ENCODE measurements around the gene MS4A13. TPM values are rescaled to one million over a fixed set of nuclear protein-coding genes. Genes with fewer than 3 reads are reported as not detected.

MS4A13 gene
- total RNA-seq, 2 experiments from 2014 or later, result not detected

- no peak overlapping the region for H3K4me3 Mint-ChIP-seq
- intact Hi-C loops (cut with micrococcal nuclease), result no loop called here
- no peak overlapping the region for H3K27ac Mint-ChIP-seq
- no peaks in the 10 kb centered on the region for H3K36me3 Mint-ChIP-seq (ENCODE audit: low read depth)
- H3K4me1 Mint-ChIP-seq (ENCODE audit: low read depth), result peaks cover 2% of the 10 kb centered on the region
- peaks cover 2% of the 10 kb centered on the region for H3K27me3 Mint-ChIP-seq (ENCODE audit: low read depth)
- CTCF ChIA-PET, result no interaction called here
- peaks cover 24% of the 10 kb centered on the region for H3K9me3 Mint-ChIP-seq
- no peak for DNase-seq
Observed at GRCh38 chr11:60561254-60561653, 46.1 kb downstream of the MS4A13 start.

GRCh38 chr11:60563553-60564235 lies 48.5 kb downstream of the MS4A13 start:
- peaks cover 4% of the 10 kb centered on the region for H3K27me3 Mint-ChIP-seq (ENCODE audit: low read depth)
- peaks cover 13% of the 10 kb centered on the region for H3K9me3 Mint-ChIP-seq
- H3K27ac Mint-ChIP-seq, result peak overlapping the region; percentile 74
- peaks cover 2% of the 10 kb centered on the region for H3K4me1 Mint-ChIP-seq (ENCODE audit: low read depth)
- intact Hi-C loops (cut with micrococcal nuclease), result no loop called here
- H3K36me3 Mint-ChIP-seq (ENCODE audit: low read depth), result no peaks in the 10 kb centered on the region
- peak; percentile 47 for DNase-seq
- CTCF ChIA-PET, result no interaction called here
- no peak overlapping the region for H3K4me3 Mint-ChIP-seq

- CTCF ChIA-PET, result interaction anchor here (0.7 kb wide), 1 partner anchor 16 kb away, joined by 5 read pairs; no protein-coding TSS in a partner anchor
- H3K4me1 Mint-ChIP-seq (ENCODE audit: low read depth), result peaks cover 2% of the 10 kb centered on the region
- no peak overlapping the region for H3K27ac Mint-ChIP-seq
- H3K27me3 Mint-ChIP-seq (ENCODE audit: low read depth), result peaks cover 4% of the 10 kb centered on the region
- H3K36me3 Mint-ChIP-seq (ENCODE audit: low read depth), result no peaks in the 10 kb centered on the region
- intact Hi-C loops (cut with micrococcal nuclease), result no loop called here
- H3K9me3 Mint-ChIP-seq, result peaks cover 2% of the 10 kb centered on the region
- no peak for DNase-seq
- no peak overlapping the region for H3K4me3 Mint-ChIP-seq
Observed at GRCh38 chr11:60566776-60567175, 51.6 kb downstream of the MS4A13 start.

- peaks cover 4% of the 10 kb centered on the region for H3K27me3 Mint-ChIP-seq (ENCODE audit: low read depth)
- H3K4me1 Mint-ChIP-seq (ENCODE audit: low read depth), result no peaks in the 10 kb centered on the region
- H3K9me3 Mint-ChIP-seq, result no peaks in the 10 kb centered on the region
- DNase-seq, result no peak
- no peak overlapping the region for H3K4me3 Mint-ChIP-seq
- intact Hi-C loops (cut with micrococcal nuclease), result no loop called here
- CTCF ChIA-PET, result no interaction called here
- H3K27ac Mint-ChIP-seq, result no peak overlapping the region
- H3K36me3 Mint-ChIP-seq (ENCODE audit: low read depth), result no peaks in the 10 kb centered on the region
Observed at GRCh38 chr11:60570970-60571369, 55.8 kb downstream of the MS4A13 start.

- H3K9me3 Mint-ChIP-seq, result peaks cover 9% of the 10 kb centered on the region
- H3K4me1 Mint-ChIP-seq (ENCODE audit: low read depth), result no peaks in the 10 kb centered on the region
- no peaks in the 10 kb centered on the region for H3K36me3 Mint-ChIP-seq (ENCODE audit: low read depth)
- no peak for DNase-seq
- no peak overlapping the region for H3K27ac Mint-ChIP-seq
- H3K27me3 Mint-ChIP-seq (ENCODE audit: low read depth), result no peaks in the 10 kb centered on the region
- intact Hi-C loops (cut with micrococcal nuclease), result no loop called here
- CTCF ChIA-PET, result interaction anchor here (0.6 kb wide), 1 partner anchor 420 kb away, joined by 3 read pairs; no protein-coding TSS in a partner anchor
- H3K4me3 Mint-ChIP-seq, result no peak overlapping the region
Observed at GRCh38 chr11:60589611-60590010, 74.4 kb downstream of the MS4A13 start.

Other genes with a start within 250 kb of the MS4A13 start
- gene MS4A4A, start 234.7 kb upstream of the MS4A13 start, total RNA-seq, result not detected
- not detected for gene MS4A6E, start 188.1 kb upstream of the MS4A13 start, total RNA-seq
- not detected for gene MS4A7, start 136.9 kb upstream of the MS4A13 start, total RNA-seq
- gene MS4A14, start 118.9 kb upstream of the MS4A13 start, total RNA-seq, result not detected
- not detected for gene MS4A5, start 85.8 kb upstream of the MS4A13 start, total RNA-seq
- under 1 TPM; 0.35 to 0.36 TPM for gene MS4A1, start 59.5 kb upstream of the MS4A13 start, total RNA-seq
- not detected for gene MS4A12, start 22.6 kb upstream of the MS4A13 start, total RNA-seq
- gene MS4A8, start 184.2 kb downstream of the MS4A13 start, total RNA-seq, result not detected
- gene MS4A18, start 209.3 kb downstream of the MS4A13 start, total RNA-seq, result not detected
- gene MS4A15, start 241.5 kb downstream of the MS4A13 start, total RNA-seq, result not detected